GM12872 (cell line): ENCODE data around the gene FGGY.

Experiments used
- CTCF ChIP-seq: IDR thresholded peaks from 3 replicates; pipeline ENCODE4 v1.5.1; 2011; ENCODE audit warnings: low read depth, mild to moderate bottlenecking, low read length, moderate library complexity; ENCODE audit not compliant: insufficient read depth

FGGY gene

GRCh38 chr1:59769736-59770095 is 472.8 kb downstream of the FGGY start:
- TF ChIP-seq CTCF = no peak

- no peak for TF ChIP-seq CTCF
These were observed 474.5 kb downstream of the FGGY start for GRCh38 chr1:59771361-59771760.

GRCh38 chr1:59775480-59775879 is 478.6 kb downstream of the FGGY start:
- no peak for TF ChIP-seq CTCF

- peak; percentile 13; the same call in 1 of the 3 replicates for TF ChIP-seq CTCF
These were observed 480.3 kb downstream of the FGGY start for GRCh38 chr1:59776960-59777852.

- peak; percentile 45; the same call in 2 of the 3 replicates for TF ChIP-seq CTCF
These were observed 483.1 kb downstream of the FGGY start for GRCh38 chr1:59779949-59780348.

GRCh38 chr1:59788825-59789224 is 491.9 kb downstream of the FGGY start:
- no peak for TF ChIP-seq CTCF

GRCh38 chr1:59798600-59798999 is 501.7 kb downstream of the FGGY start:
- TF ChIP-seq CTCF = no peak
